ENCODE measurements around the gene MTREX.

The MTREX gene

DNA sequence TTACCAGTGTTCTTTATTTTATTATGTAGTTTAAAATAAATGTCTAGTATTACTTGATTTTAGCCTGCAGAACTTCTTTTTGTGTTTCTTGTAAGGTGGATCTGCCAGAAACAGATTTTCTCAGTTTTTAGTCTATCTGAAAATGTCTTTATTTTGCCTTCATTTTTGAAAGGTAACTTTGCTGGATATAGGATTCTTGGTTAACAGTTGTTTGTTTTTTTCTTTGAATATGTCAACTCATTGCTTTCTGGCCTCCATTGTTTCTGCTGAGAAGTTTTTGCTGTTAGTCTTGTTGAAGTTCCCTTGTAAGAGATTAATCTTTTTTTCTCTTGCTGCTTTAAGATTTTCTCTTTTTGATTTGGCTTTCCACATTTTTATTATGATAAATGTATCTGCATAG, 75.5 kb downstream of the MTREX start:
- H3K27ac ChIP-seq: no peak overlapping the region
- TF ChIP-seq ZFX (IDR thresholded peaks at IDR 0.05) (no peak), CTCF (conservative IDR thresholded peaks at IDR 0.05) (no peak)

DNA sequence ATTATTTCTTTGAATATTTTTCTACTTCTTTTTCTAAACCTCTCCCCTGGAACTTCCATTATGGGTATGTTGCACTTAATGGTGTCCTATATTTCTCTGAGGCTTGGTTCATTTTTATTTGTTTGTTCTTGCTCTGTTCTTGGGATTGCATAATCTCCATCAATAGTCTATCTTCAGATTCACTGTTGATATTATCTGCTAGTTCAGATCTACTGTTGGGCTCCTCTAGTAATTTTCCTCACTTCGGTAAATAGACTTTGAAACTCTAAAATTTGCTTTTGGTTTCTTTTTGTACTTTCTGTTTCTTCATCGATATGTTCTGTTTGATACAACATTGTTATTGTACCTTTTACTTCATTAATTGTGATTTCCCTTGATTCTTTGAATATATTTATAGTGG, 76.3 kb downstream of the MTREX start:
- TF ChIP-seq CTCF (conservative IDR thresholded peaks at IDR 0.05) (no peak), ZFX (IDR thresholded peaks at IDR 0.05) (no peak)
- H3K27ac ChIP-seq: peak overlapping the region; percentile 38; the same call in 1 of the 2 replicates

DNA sequence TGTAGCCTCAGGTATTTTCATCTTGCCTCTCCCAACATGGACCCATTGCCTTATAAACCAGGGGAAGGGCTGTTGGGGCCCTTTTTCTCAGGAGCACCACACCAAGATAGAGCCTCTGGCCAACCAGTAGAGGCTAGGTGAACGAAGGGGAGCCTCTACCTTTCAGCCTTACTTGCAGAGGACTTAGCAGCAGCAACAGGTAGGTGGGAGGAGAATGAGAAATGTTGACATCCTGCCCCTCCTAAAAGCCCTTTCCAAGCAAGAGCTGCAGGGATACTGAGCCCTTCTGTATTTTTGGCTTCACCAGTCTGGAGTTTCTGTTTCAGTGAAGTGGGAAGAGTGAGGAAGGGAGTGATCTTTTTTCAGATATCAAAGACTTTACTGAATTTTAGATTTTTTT, 77.4 kb downstream of the MTREX start:
- peak overlapping the region; percentile 44; the same call in 1 of the 2 replicates for H3K27ac ChIP-seq
- TF ChIP-seq CTCF (conservative IDR thresholded peaks at IDR 0.05) (no peak), ZFX (IDR thresholded peaks at IDR 0.05) (no peak)

DNA sequence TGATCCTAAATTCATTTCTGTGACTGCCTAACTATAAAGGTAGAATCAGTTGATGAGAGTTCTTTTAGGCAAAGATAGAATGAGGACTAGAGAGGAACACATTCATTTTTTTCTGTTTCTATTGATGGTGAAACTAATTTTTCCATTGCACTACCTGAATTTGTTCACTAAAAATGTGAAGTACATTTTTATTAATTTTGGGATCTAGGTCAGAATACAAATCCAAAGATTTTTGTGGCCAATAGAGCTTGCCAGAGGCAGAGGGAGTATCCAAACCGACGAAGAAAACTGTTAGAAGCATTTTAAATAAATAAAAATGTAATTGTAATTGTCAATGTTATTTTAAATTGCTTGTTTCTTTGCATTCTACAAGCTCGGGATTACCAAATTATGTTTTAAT, 78.1 kb downstream of the MTREX start:
- TF ChIP-seq CTCF (conservative IDR thresholded peaks at IDR 0.05) (no peak), ZFX (IDR thresholded peaks at IDR 0.05) (no peak)
- no peak overlapping the region for H3K27ac ChIP-seq

DNA sequence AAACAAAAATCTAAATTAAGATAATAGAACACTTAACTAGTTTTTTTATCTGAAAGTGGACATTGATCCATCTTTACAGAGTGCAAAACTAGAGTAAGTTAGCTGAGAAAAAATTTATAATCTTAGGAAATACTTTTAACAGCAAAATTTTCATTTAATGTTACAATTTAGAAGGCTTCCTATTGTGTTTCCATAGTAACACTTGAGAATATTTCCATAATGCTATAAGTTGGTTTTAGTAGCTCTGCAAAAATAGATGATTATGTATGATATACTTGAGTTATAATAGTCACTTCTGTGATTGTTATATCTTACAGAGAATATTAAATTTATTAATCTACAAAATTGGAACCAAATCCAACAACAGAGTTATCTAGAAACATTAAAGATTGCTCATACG, 78.6 kb downstream of the MTREX start:
- TF ChIP-seq CTCF (conservative IDR thresholded peaks at IDR 0.05) (no peak), ZFX (IDR thresholded peaks at IDR 0.05) (no peak)
- no peak overlapping the region for H3K27ac ChIP-seq

DNA sequence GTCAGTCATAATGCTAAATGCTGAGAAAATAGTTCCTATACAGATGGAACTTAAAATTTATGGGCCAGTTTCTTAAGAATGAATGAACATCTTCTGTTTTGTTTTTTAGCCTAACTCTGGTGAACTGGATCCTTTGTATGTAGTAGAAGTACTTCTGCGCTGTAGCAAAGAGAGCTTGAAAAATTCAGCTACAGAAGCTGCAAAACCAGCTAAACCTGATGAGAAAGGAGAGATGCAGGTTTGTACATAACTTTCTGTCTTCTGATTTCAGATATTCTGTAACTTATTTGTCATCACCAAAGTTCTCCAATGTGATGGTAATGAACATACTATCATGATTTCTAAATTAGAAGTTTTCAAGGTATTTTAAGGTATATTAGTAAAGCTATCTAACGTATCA, 80.1 kb downstream of the MTREX start:
- TF ChIP-seq ZFX (IDR thresholded peaks at IDR 0.05) (no peak), CTCF (conservative IDR thresholded peaks at IDR 0.05) (no peak)
- H3K27ac ChIP-seq: no peak overlapping the region

- no peak for TF ChIP-seq ZFX (IDR thresholded peaks at IDR 0.05)
- peak overlapping the region; percentile 19; the same call in 1 of the 2 replicates for H3K27ac ChIP-seq
Measured at GRCh38 chr5:55391707-55392106, 83.9 kb downstream of the MTREX start.

DNA sequence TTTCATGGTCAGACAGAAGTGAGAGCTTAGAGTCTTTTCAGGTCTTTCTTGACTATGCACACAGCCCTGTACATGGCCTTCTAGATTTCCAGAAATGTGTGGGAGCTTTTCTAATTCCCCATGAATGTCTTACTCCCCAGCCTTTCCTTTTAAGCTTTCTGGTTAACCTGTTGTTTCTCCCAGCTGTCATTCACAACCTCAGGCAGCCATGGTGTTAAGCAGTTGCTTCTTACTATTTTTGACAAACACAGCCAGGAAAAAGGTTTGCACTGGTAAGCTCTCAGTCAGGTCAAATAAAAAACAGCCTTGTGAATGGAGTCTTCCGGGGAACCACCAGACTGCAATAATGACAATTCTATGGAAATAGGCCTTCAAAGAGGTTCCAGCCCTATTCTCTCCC, 84.9 kb downstream of the MTREX start:
- TF ChIP-seq ZFX (IDR thresholded peaks at IDR 0.05): no peak

More for the DNA sequence above, 84.9 kb downstream of the MTREX start:
- H3K27ac ChIP-seq: peak overlapping the region; percentile 19; the same call in 1 of the 2 replicates

Data from C4-2B (cell line).